Measurements from ENCODE around the gene CHST6. TPM values are rescaled to one million over a fixed set of nuclear protein-coding genes. Genes with fewer than 3 reads are reported as not detected.

Gene CHST6
- total RNA-seq, 1 experiment from 2014 or later = 20.8 TPM

GRCh38 chr16:75477680-75478473 lies 17.4 kb downstream of the CHST6 start:
- no peak overlapping the region for H3K14ac ChIP-seq (ENCODE audit: insufficient read depth, low read length)
- no peaks in the 10 kb centered on the region for H3K79me2 ChIP-seq (ENCODE audit: insufficient read depth, low read length)
- H3K79me1 ChIP-seq (ENCODE audit: insufficient read depth, low read depth, low read length, poor library complexity, severe bottlenecking) = no peaks in the 10 kb centered on the region
- H2BK15ac ChIP-seq (ENCODE audit: low read depth, low read length) = no peak overlapping the region
- H3K27me3 Mint-ChIP-seq (ENCODE audit: low read depth) = no peaks in the 10 kb centered on the region; the same call in 1 of the 2 replicates
- H3K4me3 Mint-ChIP-seq = no peak overlapping the region
- DNase-seq = no peak
- H3T11ph ChIP-seq (ENCODE audit: low read length) = no peak overlapping the region
- H3K27ac ChIP-seq (ENCODE audit: insufficient read length, low read depth, low read length) = no peak overlapping the region
- peaks cover 27 to 56% (median 47%) of the 10 kb centered on the region in 3 experiments for H3K36me3 Mint-ChIP-seq (ENCODE audit: insufficient read depth in 1 of 3, low read depth in 3 of 3)
- no peak overlapping the region for H2BK120ac ChIP-seq (ENCODE audit: low read depth, low read length, poor library complexity, severe bottlenecking)
- no peak overlapping the region for H3K4ac ChIP-seq (ENCODE audit: low read depth, low read length)
- no peaks in the 10 kb centered on the region for H3K23me2 ChIP-seq (ENCODE audit: insufficient read length, low read depth, low read length, poor library complexity, severe bottlenecking)
- H2AFZ ChIP-seq (ENCODE audit: low read length) = no peak overlapping the region
- no peak overlapping the region for H3K56ac ChIP-seq (ENCODE audit: insufficient read length, low read depth, low read length)
- WGBS (ENCODE audit: extremely low coverage, insufficient read length, low lambda C conversion rate) = no CpG with 5 or more reads among the region's 4 CpGs
- no peak overlapping the region for H2AK5ac ChIP-seq (ENCODE audit: insufficient read length, low read length)
- H2BK5ac ChIP-seq (ENCODE audit: insufficient read length, low read length) = no peak overlapping the region
- H3K4me2 ChIP-seq (ENCODE audit: insufficient read depth, insufficient read length, low read length) = no peak overlapping the region
- H2BK12ac ChIP-seq (ENCODE audit: insufficient read length, low read depth, low read length) = no peak overlapping the region
- H3K9me3 Mint-ChIP-seq = no peaks in the 10 kb centered on the region
- no peaks in the 10 kb centered on the region for H3K9me3 ChIP-seq (ENCODE audit: control insufficient read depth, low read depth, low read length)
- H3K9ac ChIP-seq (ENCODE audit: extremely low read depth, insufficient read length, low read length) = no peak overlapping the region
- no peak overlapping the region for H3K18ac ChIP-seq (ENCODE audit: insufficient read length, low read depth, low read length)
- no peak overlapping the region for H4K5ac ChIP-seq (ENCODE audit: insufficient read length, low read depth, low read length)
- H3K23ac ChIP-seq (ENCODE audit: insufficient read length, low read depth, low read length) = no peak overlapping the region
- no peak overlapping the region for H4K8ac ChIP-seq (replicated peaks; ENCODE audit: insufficient read length, low read depth, low read length)
- H4K20me1 ChIP-seq (ENCODE audit: control insufficient read depth, insufficient read depth, insufficient read length) = no peaks in the 10 kb centered on the region
- no peak overlapping the region for H4K91ac ChIP-seq (ENCODE audit: insufficient read length, low read depth, low read length)
- no peaks in the 10 kb centered on the region for H3K27me3 ChIP-seq (ENCODE audit: insufficient read depth, low read length)
- peak overlapping the region in 2 of 3 experiments; percentile 1 to 74; a peak in 2 of 7 replicates for H3K27ac Mint-ChIP-seq
- H3K4me1 Mint-ChIP-seq = peaks cover 5 to 9% of the 10 kb centered on the region in 2 experiments; a peak in 3 of 4 replicates
- TF ChIP-seq CTCF (conservative IDR thresholded peaks at IDR 0.05) = no peak
- H3K4me1 ChIP-seq (ENCODE audit: insufficient read depth, low read length) = no peaks in the 10 kb centered on the region
- no peak overlapping the region for H2BK20ac ChIP-seq (ENCODE audit: low read depth, low read length, poor library complexity, severe bottlenecking)

Data from H9 (cell line).